GM23338 (cell line): ENCODE results near the gene DENND4A.

Experiments used
- CTCF ChIP-seq, 2 experiments: fragments of 200-600 bp in 1 of 2; sonication (generic) in 1 of 2; conservative IDR thresholded peaks; 2 replicates each; pipeline versions ENCODE4 v1.5.1 to v1.6.1; 2016 to 2017; ENCODE audit warnings: antibody characterized with exemption in 2 of 2, low read depth in 2 of 2, mild to moderate bottlenecking in 2 of 2, moderate library complexity in 1 of 2
- EZH2 ChIP-seq: fragments of 200-600 bp; sonication (generic); IDR thresholded peaks from one replicate; pipeline ENCODE4 v1.8.0; 2017; ENCODE audit warnings: antibody characterized with exemption, mild to moderate bottlenecking, low read depth; ENCODE audit not compliant: unreplicated experiment
- EZH2phosphoT487 ChIP-seq: fragments of 200-600 bp; sonication (generic); IDR thresholded peaks from one replicate; pipeline ENCODE4 v1.8.1; 2018; ENCODE audit warnings: antibody characterized with exemption; ENCODE audit not compliant: unreplicated experiment
- JUNB ChIP-seq: IDR thresholded peaks from one replicate; pipeline ENCODE4 v1.6.1; 2016; ENCODE audit warnings: antibody characterized with exemption; ENCODE audit not compliant: unreplicated experiment
- POLR2AphosphoS5 ChIP-seq: IDR thresholded peaks from 2 replicates; pipeline ENCODE4 v1.6.1; 2016; ENCODE audit warnings: antibody characterized with exemption, low read depth
- ZNF114 ChIP-seq: fragments of 250-450 bp; sonication (Bioruptor Pico); IDR thresholded peaks from 2 replicates; pipeline ENCODE4 v1.5.0; 2020; ENCODE audit warnings: mild to moderate bottlenecking, moderate library complexity
- ZNF331 ChIP-seq: fragments of 250-450 bp; sonication (Bioruptor Pico); IDR thresholded peaks from 2 replicates; pipeline ENCODE4 v1.5.0; 2020; ENCODE audit warnings: low read depth, mild to moderate bottlenecking, moderate library complexity
- TF ChIP-seq, protein P1 (sequence below): IDR thresholded peaks from one replicate; pipeline ENCODE4 v1.6.1; 2018; ENCODE audit warnings: antibody characterized with exemption; ENCODE audit not compliant: unreplicated experiment

DNA sequence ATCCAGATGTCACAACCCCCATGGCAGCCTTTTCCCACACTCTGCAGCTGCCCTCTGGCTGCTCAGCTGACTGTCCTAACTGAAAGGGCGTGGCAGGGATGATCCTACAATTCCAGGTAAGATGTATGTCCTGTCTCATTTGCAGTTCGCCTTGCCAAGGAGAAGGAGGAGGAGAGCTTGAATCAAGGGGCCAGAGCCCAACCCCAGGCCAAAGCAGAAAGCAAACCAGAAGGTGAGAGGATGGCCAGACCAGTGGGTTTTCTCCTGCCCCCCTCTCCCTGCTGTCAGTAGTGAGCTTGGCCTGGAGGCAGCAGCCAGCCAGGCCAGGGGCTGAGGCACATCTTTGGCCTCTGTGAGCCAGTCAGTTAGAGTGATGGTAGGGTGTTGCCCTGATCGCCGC is 147.8 kb downstream of the DENND4A start:
- TF ChIP-seq CTCF (conservative IDR thresholded peaks at IDR 0.05; ENCODE audit: low read depth in 2 of 2) (no peak), EZH2 (no peak), EZH2phosphoT487 (no peak), ZNF114 (no peak), POLR2AphosphoS5 (no peak), JUNB (no peak), ZNF331 (CRISPR knock-in tag) (no peak)
- TF ChIP-seq, protein P1, sequence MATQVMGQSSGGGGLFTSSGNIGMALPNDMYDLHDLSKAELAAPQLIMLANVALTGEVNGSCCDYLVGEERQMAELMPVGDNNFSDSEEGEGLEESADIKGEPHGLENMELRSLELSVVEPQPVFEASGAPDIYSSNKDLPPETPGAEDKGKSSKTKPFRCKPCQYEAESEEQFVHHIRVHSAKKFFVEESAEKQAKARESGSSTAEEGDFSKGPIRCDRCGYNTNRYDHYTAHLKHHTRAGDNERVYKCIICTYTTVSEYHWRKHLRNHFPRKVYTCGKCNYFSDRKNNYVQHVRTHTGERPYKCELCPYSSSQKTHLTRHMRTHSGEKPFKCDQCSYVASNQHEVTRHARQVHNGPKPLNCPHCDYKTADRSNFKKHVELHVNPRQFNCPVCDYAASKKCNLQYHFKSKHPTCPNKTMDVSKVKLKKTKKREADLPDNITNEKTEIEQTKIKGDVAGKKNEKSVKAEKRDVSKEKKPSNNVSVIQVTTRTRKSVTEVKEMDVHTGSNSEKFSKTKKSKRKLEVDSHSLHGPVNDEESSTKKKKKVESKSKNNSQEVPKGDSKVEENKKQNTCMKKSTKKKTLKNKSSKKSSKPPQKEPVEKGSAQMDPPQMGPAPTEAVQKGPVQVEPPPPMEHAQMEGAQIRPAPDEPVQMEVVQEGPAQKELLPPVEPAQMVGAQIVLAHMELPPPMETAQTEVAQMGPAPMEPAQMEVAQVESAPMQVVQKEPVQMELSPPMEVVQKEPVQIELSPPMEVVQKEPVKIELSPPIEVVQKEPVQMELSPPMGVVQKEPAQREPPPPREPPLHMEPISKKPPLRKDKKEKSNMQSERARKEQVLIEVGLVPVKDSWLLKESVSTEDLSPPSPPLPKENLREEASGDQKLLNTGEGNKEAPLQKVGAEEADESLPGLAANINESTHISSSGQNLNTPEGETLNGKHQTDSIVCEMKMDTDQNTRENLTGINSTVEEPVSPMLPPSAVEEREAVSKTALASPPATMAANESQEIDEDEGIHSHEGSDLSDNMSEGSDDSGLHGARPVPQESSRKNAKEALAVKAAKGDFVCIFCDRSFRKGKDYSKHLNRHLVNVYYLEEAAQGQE = no peak
